CD4-positive, alpha-beta T cell treated with Interleukin-15 for 1 hour (primary cell): ENCODE data around the gene BIRC7.

ENCODE experiments used
- DNase-seq: peaks from one replicate; pipeline ENCODE4 v3.0.0-alpha.2; 2020

The BIRC7 gene

GRCh38 chr20:63284544-63284949 lies 48.8 kb downstream of the BIRC7 start:
- DNase-seq: no peak

GRCh38 chr20:63284981-63285524 lies 49.3 kb downstream of the BIRC7 start:
- no peak for DNase-seq

GRCh38 chr20:63285636-63286615 lies 50.2 kb downstream of the BIRC7 start:
- DNase-seq: no peak

- DNase-seq: no peak
These were observed 51.3 kb downstream of the BIRC7 start for GRCh38 chr20:63286781-63287696.

GRCh38 chr20:63287697-63288580 lies 52.2 kb downstream of the BIRC7 start:
- DNase-seq: no peak

GRCh38 chr20:63288581-63289251 lies 53.0 kb downstream of the BIRC7 start:
- DNase-seq: no peak

GRCh38 chr20:63289311-63290135 lies 53.8 kb downstream of the BIRC7 start:
- DNase-seq: no peak
